ENCODE data around the gene BRD3OS. TPM values are rescaled to one million over a fixed set of nuclear protein-coding genes. Genes with fewer than 3 reads are reported as not detected.

The BRD3OS gene
- total RNA-seq, 2 experiments from 2014 or later = 15.1 to 18.0 TPM

DNA sequence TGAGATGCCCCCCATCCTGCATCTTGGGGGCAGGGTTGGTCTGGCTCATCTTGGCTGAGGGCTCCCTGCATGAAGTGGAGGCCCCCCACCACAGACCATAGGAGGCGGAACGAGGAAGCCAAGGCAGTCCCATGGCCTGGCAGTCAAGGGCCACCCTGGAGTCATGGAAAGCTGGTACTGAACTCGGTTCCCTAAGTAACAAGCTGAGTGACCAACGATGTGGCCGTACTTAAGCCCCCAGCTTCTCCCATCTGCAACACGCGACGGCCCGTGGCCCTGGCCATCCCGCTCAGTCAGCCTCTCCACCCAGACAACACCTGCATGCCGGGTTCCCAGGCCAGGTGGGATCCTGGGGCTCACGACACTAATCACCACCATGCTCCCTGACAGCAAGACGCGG is 25.4 kb downstream of the BRD3OS start:
- H3K9me3 Mint-ChIP-seq (ENCODE audit: low read depth) = no peaks in the 10 kb centered on the region
- intact Hi-C loops (cut with DNase I, micrococcal nuclease) = no loop called here
- no peaks in the 10 kb centered on the region for H3K4me1 Mint-ChIP-seq
- ChIA-PET POLR2A (no interaction called here), CTCF (interaction anchor here (0.8 kb wide), 1 partner anchor 103 kb away, joined by 3 read pairs; no protein-coding TSS in a partner anchor)
- no peak overlapping the region for H3K27ac Mint-ChIP-seq
- ATAC-seq (no peak), DNase-seq (no peak)
- H3K4me3 Mint-ChIP-seq = no peak overlapping the region
- peaks cover 7% of the 10 kb centered on the region for H3K36me3 Mint-ChIP-seq (ENCODE audit: low read depth)
- no peaks in the 10 kb centered on the region for H3K27me3 Mint-ChIP-seq

DNA sequence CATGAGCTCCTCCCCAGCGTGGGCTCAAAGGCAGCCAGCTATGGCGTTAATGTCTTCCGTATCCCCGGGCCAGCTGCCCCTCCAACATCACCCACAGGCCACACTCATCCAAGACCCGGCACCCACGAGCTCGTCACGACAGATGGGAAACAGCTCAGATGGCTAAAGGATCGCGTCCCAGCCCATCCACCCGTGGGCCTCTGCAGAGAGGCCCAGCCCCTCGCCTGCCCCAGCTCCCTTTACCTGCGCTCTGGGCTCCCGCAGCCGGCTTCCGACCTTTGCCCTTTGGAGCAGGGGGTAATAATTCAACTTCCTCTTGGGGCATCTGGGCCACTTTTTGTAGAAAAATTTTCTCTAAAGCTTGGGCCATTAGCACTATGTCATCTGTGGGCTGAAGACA is 26.0 kb downstream of the BRD3OS start:
- H3K4me3 Mint-ChIP-seq = no peak overlapping the region
- ATAC-seq (no peak), DNase-seq (no peak)
- H3K4me1 Mint-ChIP-seq = peaks cover 3% of the 10 kb centered on the region
- no peaks in the 10 kb centered on the region for H3K9me3 Mint-ChIP-seq (ENCODE audit: low read depth)
- ChIA-PET CTCF (no interaction called here), POLR2A (no interaction called here)
- no peaks in the 10 kb centered on the region for H3K27me3 Mint-ChIP-seq
- peaks cover 7% of the 10 kb centered on the region for H3K36me3 Mint-ChIP-seq (ENCODE audit: low read depth)
- H3K27ac Mint-ChIP-seq = no peak overlapping the region
- intact Hi-C loops (cut with DNase I, micrococcal nuclease) = no loop called here

DNA sequence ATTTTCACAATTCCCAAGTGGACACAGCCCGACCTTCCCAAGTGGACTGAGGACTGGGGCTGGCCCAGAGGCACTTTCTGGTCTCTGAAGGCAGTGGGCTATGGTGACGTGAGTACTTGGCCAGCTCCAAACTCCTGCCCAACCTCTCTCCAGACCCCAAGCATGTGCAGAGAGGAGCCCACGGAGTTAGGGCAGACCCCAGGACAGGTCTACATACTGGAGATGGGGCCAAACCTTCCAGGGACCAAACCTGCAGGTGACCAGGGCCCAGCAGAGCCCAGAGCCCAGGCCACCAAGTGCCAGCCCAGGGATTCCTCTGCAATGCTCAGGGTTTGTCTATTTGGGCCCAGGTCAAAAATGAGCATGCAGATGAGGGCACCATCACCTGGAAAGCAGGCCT is 27.2 kb downstream of the BRD3OS start:
- CTCF ChIA-PET = no interaction called here
- Mint-ChIP-seq H3K4me3 (no peak overlapping the region), H3K36me3 (ENCODE audit: low read depth) (peaks cover 5% of the 10 kb centered on the region), H3K4me1 (peaks cover 7% of the 10 kb centered on the region), H3K27ac (no peak overlapping the region), H3K9me3 (ENCODE audit: low read depth) (no peaks in the 10 kb centered on the region), H3K27me3 (no peaks in the 10 kb centered on the region)
- intact Hi-C loops (cut with DNase I, micrococcal nuclease) = no loop called here
- POLR2A ChIA-PET = no interaction called here
- ATAC-seq (no peak), DNase-seq (no peak)

DNA sequence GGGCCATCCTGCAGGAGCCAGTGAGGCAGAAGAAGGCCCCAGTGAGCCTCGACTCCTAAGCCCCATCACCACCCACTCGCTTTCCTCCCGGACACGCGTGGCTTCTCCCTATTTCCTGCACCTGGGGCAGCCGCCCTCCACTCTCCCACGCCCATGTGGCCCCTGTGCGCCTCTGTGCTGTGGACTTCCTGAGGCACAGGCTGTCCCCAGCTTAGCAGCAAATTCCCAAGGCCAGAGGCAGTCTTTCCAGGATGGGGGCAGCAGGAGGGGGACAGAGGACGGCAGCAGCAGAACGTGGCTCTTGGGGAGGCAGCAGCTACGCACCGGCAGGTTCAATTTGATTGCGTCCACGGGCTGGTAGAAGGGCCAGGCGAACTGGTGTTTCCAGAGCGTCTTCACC is 27.7 kb downstream of the BRD3OS start:
- peaks cover 7% of the 10 kb centered on the region for H3K4me1 Mint-ChIP-seq
- ATAC-seq = no peak
- POLR2A ChIA-PET = no interaction called here
- no peak overlapping the region for H3K4me3 Mint-ChIP-seq
- H3K27me3 Mint-ChIP-seq = no peaks in the 10 kb centered on the region
- no peak overlapping the region for H3K27ac Mint-ChIP-seq
- H3K9me3 Mint-ChIP-seq (ENCODE audit: low read depth) = no peaks in the 10 kb centered on the region
- CTCF ChIA-PET = no interaction called here
- intact Hi-C loops (cut with DNase I, micrococcal nuclease) = no loop called here
- no peak for DNase-seq
- H3K36me3 Mint-ChIP-seq (ENCODE audit: low read depth) = peaks cover 5% of the 10 kb centered on the region

DNA sequence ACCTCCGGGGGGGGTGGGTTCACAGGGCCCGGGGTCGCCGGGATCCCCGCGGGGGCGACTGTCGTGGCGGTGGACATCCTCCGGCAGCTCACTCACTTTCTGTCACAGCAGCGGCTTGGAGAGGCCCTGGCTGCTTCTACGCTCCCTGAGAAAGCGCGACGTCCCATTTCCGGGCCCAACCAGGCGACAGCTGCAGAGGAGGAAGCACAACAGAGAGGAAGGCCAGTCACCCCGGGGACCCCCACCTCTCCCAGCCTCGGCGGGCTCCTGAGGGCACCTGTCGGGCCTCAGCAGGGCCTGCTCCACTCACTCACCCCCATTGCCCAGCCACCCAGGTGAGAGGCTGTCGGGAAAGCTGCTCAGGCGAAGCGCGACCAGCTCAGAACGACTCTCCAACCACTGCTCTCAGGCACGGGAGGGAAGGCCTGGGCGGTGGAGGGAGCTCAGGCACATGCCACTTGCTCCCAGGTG is 28.2 kb downstream of the BRD3OS start:
- POLR2A ChIA-PET = no interaction called here
- DNase-seq (peak; percentile 1), ATAC-seq (no peak)
- intact Hi-C loops (cut with DNase I, micrococcal nuclease) = no loop called here
- CTCF ChIA-PET = no interaction called here
- Mint-ChIP-seq H3K27me3 (no peaks in the 10 kb centered on the region), H3K36me3 (ENCODE audit: low read depth) (peaks cover 5% of the 10 kb centered on the region), H3K27ac (no peak overlapping the region), H3K4me3 (no peak overlapping the region), H3K9me3 (ENCODE audit: low read depth) (no peaks in the 10 kb centered on the region), H3K4me1 (peaks cover 7% of the 10 kb centered on the region)

DNA sequence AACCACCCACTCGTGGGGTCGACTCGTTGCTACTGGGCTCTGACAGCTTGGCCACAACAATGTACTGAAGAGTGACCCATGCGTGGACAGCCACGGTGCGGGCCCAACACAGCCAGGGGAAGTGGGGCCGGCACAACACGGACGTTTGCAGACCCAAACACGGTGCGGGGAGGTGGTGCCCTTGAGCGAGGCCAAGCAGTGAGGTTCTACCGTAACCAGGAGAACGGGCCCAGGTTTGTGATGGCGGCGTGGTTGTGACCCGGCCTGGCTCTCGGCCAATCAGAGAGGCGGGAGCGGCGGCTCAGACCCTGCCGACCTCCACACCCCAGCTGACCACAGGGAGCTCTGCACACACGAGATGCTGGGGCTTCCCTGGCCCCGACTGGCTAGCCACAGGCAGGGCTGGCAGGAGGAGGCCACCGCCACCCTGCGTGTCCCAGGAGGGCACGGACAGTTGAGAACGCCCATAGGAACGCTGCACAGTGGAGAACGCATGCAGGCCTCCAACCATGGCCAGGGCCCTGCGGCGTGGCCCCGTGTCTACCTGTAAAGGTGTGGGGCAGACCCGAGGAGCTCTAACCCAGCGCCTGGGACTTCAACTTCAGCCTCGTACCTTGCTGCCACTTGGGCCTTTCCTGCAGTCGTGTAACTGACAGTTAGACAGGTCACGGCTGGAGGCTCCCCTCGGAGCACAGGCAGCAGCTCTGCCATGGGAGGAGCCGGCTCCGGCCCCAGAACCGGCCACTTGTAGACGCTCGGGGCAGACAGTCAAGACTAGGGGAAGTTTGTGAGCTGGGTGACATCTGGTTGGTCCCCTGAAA is 28.9 kb downstream of the BRD3OS start:
- H3K9me3 Mint-ChIP-seq (ENCODE audit: low read depth) = no peaks in the 10 kb centered on the region
- ATAC-seq (no peak), DNase-seq (peak; percentile 2)
- peaks cover 5% of the 10 kb centered on the region for H3K36me3 Mint-ChIP-seq (ENCODE audit: low read depth)
- no peaks in the 10 kb centered on the region for H3K27me3 Mint-ChIP-seq
- intact Hi-C loops (cut with DNase I, micrococcal nuclease) = no loop called here
- no peak overlapping the region for H3K27ac Mint-ChIP-seq
- ChIA-PET POLR2A (interaction anchor here (0.5 kb wide), 1 partner anchor 25 kb away, joined by 3 read pairs; no protein-coding TSS in a partner anchor), CTCF (no interaction called here)
- no peak overlapping the region for H3K4me3 Mint-ChIP-seq
- H3K4me1 Mint-ChIP-seq = peaks cover 11% of the 10 kb centered on the region

DNA sequence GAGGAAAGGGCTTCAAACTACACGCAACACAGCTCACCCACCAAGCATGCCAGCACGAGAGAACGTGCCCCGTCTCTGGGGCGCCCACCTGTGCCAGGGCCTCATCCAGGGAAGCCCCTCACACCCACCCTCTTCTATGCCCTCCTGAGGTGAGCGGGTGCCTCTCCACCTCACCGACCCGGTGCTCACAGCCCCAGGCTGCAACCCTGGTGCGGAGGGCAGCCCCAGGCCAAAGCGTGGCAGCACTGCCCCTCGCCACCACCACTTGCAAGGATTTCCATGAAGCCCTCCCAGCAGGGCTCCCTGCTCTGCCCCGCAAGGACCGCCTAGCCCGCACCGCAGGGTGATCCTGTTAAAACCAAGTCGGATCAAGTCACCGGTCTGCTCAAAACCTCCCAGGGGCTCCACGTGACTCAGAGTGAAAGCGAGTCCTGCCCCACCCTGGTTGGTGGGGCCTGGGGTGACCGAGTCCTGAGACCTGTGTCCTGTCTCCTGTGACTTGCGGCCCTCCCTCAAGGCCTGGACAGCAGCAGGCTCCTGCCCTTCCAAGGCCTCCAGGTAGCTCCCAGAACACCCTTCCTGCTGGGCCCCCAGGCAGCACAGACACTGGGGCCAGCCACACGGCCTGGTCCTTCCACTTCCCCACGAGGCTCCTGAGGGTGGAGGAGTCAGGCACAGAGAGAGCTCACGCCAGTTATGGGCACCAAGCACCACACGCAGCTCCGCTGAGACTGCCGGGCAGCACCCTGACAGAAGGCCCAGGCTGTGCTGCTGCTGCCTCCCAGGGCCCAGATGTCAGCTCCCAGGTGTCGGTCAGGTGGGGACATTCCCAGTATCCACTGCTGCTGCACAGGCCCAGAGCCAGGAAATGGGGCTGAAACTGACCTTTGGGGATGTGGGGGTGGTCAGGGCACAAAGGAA is 29.9 kb downstream of the BRD3OS start:
- H3K36me3 Mint-ChIP-seq (ENCODE audit: low read depth) = peaks cover 5% of the 10 kb centered on the region
- no peaks in the 10 kb centered on the region for H3K9me3 Mint-ChIP-seq (ENCODE audit: low read depth)
- no peaks in the 10 kb centered on the region for H3K27me3 Mint-ChIP-seq
- no peak for DNase-seq
- ChIA-PET POLR2A (interaction anchor here (0.5 kb wide), 1 partner anchor 24 kb away, joined by 3 read pairs; no protein-coding TSS in a partner anchor), CTCF (interaction anchor here (0.6 kb wide), 1 partner anchor 790 kb away, joined by 4 read pairs; no protein-coding TSS in a partner anchor)
- no peak overlapping the region for H3K27ac Mint-ChIP-seq
- no peak overlapping the region for H3K4me3 Mint-ChIP-seq
- intact Hi-C loops (cut with DNase I, micrococcal nuclease) = no loop called here
- no peak for ATAC-seq
- peaks cover 14% of the 10 kb centered on the region for H3K4me1 Mint-ChIP-seq

DNA sequence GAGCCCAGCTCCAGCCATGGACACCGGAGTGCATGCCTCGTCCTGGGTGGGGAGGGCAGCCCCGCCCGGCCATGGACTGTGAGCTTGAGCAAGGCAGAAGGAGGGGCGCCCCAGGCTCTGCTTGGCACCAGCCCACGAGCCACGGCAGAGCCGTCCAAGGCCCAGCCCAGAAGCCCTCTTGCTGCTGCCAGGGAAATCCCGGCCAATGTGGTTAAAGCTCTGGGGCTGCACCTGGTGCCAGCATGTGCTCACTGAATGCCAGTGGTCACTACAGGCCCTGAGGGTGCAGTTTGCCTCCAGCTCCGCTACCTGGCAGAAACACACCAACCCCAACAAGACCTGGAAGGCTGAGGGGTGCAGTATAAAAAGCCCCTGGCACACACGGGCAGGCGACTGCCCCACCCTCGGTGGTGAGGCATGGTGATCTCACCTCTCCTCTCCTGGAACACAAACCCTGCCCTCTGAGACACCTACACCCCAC is 30.7 kb downstream of the BRD3OS start:
- intact Hi-C loops (cut with DNase I, micrococcal nuclease) = no loop called here
- DNase-seq = no peak
- peaks cover 23% of the 10 kb centered on the region for H3K4me1 Mint-ChIP-seq
- no peak overlapping the region for H3K4me3 Mint-ChIP-seq
- H3K27me3 Mint-ChIP-seq = no peaks in the 10 kb centered on the region
- CTCF ChIA-PET = no interaction called here
- H3K27ac Mint-ChIP-seq = no peak overlapping the region
- POLR2A ChIA-PET = no interaction called here
- peaks cover 3% of the 10 kb centered on the region for H3K36me3 Mint-ChIP-seq (ENCODE audit: low read depth)
- H3K9me3 Mint-ChIP-seq (ENCODE audit: low read depth) = no peaks in the 10 kb centered on the region
- ATAC-seq = no peak

DNA sequence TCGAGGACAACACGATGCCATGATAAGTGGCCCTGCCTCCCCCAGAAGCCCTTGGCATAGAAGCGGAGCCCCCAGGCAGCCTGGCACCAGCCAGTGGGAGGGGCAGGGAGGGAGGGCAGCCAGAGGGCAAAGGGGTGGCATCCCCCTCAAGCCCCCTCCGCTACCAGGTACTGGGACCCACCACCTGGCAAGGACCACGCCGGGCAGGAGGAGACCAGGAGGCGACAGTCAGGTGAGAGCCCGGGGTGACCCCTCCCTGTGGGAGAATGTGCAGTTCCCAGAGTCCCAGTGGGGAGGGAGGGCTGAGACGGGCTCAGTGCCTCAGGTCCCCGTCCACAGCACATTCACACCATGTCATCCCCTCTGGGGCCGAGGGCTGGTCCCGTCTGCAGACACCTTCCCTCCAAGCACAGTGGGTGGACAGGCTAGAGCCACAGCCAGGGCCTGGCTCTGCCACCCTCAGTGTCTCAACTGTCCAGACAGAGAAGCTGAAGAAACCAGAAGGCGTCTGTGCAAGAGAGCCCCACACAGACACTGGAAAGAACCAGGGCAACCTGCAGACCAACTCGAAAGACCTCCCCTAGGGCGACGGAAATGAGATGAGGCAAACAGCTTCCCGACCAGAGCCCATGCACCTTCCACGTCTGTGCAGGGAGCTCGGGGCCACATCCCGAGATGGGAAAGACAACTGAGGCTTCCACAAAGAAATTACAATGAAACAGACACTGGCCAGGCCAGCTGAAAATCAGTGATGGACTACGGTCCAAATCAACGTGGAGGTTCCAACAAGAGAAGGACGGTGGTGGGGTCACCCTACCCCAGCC is 31.4 kb downstream of the BRD3OS start:
- intact Hi-C loops (cut with DNase I, micrococcal nuclease) = no loop called here
- Mint-ChIP-seq H3K27me3 (no peaks in the 10 kb centered on the region), H3K4me1 (peaks cover 25% of the 10 kb centered on the region), H3K4me3 (no peak overlapping the region), H3K9me3 (ENCODE audit: low read depth) (no peaks in the 10 kb centered on the region), H3K36me3 (ENCODE audit: low read depth) (no peaks in the 10 kb centered on the region), H3K27ac (no peak overlapping the region)
- POLR2A ChIA-PET = no interaction called here
- CTCF ChIA-PET = no interaction called here
- no peak for ATAC-seq
- DNase-seq = no peak

DNA sequence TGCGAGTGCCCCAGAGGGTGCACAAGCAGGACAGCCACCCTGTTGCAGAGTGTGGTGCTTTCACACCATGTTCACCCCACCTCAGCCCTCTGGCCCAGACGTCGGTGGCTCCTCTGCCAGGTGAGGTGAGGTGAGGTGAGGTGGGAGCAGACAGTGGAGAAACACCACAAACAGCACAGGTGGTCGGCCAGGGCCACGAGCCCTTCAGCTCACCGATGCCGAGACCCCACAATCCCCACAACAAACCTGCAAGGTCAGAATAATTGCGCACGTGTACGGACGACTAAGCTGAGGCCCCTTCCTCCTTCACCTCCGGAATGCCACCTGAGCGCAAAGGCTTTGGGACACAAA is 32.0 kb downstream of the BRD3OS start:
- Mint-ChIP-seq H3K27ac (no peak overlapping the region), H3K9me3 (ENCODE audit: low read depth) (no peaks in the 10 kb centered on the region), H3K4me3 (no peak overlapping the region), H3K27me3 (no peaks in the 10 kb centered on the region), H3K36me3 (ENCODE audit: low read depth) (no peaks in the 10 kb centered on the region), H3K4me1 (peaks cover 26% of the 10 kb centered on the region)
- CTCF ChIA-PET = no interaction called here
- POLR2A ChIA-PET = no interaction called here
- intact Hi-C loops (cut with DNase I, micrococcal nuclease) = no loop called here
- DNase-seq (no peak), ATAC-seq (no peak)

All from activated CD4-positive, alpha-beta T cell treated with anti-CD3 and anti-CD28 coated beads for 36 hours (primary cell).